Fibroblast of lung (primary cell): ENCODE data around the gene NDUFAF5.

Experiments
- EZH2 ChIP-seq: IDR thresholded peaks from 2 replicates; pipeline ENCODE4 v1.5.1; 2012; ENCODE audit warnings: low read length, control low read depth, mild to moderate bottlenecking; ENCODE audit errors: missing control alignments
- TF ChIP-seq, protein P1 (sequence below), 2 donors: IDR thresholded peaks in 1 of 2; conservative IDR thresholded peaks in 1 of 2; 1 replicate in 1 of 2; 2 replicates in 1 of 2; pipeline ENCODE4 v1.5.1; 2011 to 2012; ENCODE audit warnings: low read length in 2 of 2, control low read depth in 1 of 2, inconsistent platforms in 1 of 2, low read depth in 1 of 2, mild to moderate bottlenecking in 1 of 2

GRCh38 chr20:13784271-13784892 lies 446 bp upstream of the NDUFAF5 start:
- TF ChIP-seq, protein P1, sequence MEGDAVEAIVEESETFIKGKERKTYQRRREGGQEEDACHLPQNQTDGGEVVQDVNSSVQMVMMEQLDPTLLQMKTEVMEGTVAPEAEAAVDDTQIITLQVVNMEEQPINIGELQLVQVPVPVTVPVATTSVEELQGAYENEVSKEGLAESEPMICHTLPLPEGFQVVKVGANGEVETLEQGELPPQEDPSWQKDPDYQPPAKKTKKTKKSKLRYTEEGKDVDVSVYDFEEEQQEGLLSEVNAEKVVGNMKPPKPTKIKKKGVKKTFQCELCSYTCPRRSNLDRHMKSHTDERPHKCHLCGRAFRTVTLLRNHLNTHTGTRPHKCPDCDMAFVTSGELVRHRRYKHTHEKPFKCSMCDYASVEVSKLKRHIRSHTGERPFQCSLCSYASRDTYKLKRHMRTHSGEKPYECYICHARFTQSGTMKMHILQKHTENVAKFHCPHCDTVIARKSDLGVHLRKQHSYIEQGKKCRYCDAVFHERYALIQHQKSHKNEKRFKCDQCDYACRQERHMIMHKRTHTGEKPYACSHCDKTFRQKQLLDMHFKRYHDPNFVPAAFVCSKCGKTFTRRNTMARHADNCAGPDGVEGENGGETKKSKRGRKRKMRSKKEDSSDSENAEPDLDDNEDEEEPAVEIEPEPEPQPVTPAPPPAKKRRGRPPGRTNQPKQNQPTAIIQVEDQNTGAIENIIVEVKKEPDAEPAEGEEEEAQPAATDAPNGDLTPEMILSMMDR (conservative IDR thresholded peaks at IDR 0.05 in 1 of 2, IDR thresholded peaks at IDR 0.05 in 1 of 2; ENCODE audit: low read depth in 1 of 2, low read length in 2 of 2) = no peak
- no peak for TF ChIP-seq EZH2
